NCI-H1417 treated with DMSO at 0.1 percent for 48 hours (cell line): ENCODE results near the gene ELFN1.

ENCODE experiments used
- DNase-seq: peaks from one replicate; lab custom pipeline; 2025; lab: John Stamatoyannopoulos, UW

The ELFN1 gene

DNA sequence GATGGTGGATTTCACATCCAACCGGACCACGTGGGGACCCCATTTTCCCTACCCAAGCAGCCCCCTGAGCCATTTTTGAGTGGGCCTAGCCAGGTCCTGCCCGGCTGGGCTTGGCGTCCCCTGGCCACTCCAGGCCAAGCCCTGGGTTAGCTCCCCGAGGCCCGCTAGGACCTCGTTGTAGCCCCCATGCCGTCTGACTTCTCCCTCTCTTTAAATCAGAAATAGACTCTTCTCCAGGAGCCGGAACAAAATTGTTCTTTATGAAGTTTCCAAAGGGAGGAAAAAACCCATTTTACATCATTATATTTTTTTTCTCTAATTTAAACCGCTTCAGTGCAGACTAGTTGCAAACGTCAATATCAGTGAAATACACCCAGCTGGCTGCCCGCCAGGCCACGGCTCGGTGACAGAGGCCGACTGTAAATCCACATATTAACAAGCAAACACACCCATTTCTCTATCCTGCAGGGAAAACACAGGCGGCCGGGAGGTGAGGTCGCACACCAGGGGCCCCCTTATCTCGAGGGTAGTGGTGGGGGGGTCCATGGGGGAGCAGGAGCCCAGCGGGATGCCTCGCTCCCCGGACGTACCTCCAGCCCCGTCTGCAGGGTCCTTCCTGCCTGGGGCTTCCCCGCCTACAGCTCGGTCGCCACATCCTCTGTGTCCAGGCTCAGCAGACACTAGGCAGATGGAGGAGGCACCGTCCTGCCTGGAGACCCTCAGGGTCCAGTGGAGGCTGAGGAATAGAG is 72.7 kb downstream of the ELFN1 start:
- DNase-seq, result no peak

DNA sequence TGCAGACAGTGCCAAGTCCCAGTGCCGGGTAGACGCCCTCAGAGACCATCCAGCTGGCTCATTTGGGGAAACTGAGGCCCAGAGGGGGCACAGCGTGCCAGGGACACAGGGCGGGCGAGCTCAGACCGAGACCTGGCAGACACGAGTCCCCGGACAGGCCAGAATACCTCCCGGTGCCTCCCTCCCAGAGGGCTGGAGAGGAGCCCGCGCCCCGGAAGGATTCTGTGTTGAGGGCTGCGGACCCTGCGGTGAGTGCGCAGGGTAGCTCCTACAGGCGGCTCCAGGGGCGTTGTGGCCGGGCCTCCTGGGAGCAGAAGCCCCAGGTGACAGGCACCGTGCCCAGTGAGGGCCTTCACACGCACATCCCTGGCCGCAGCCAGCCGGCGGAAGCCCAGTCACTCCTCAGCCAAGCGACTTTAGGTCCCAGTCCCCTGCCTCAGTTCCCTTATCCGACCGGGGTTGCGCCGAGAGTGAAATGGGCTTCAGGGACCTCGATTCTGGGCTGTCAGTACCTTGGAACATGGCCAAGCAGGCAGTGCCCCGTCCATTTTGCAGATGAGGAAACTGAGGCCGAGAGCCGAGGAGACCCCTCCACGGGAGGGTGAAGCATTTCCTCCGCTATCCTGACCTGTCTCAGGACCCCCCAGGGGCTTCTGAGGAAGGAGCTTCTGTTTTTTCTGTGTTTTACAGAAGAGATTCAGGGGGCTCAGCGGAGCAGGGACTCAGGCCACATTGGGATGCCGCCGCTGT is 73.6 kb downstream of the ELFN1 start:
- DNase-seq, result no peak

- no peak for DNase-seq
These were observed 74.4 kb downstream of the ELFN1 start for GRCh38 chr7:1744296-1745017.

- no peak for DNase-seq
These were observed 75.0 kb downstream of the ELFN1 start for GRCh38 chr7:1745018-1745532.

GRCh38 chr7:1745576-1746490 is 75.8 kb downstream of the ELFN1 start:
- no peak for DNase-seq

- no peak for DNase-seq
These were observed 76.5 kb downstream of the ELFN1 start for GRCh38 chr7:1746491-1746975.

- no peak for DNase-seq
These were observed 77.1 kb downstream of the ELFN1 start for GRCh38 chr7:1747004-1747801.

DNA sequence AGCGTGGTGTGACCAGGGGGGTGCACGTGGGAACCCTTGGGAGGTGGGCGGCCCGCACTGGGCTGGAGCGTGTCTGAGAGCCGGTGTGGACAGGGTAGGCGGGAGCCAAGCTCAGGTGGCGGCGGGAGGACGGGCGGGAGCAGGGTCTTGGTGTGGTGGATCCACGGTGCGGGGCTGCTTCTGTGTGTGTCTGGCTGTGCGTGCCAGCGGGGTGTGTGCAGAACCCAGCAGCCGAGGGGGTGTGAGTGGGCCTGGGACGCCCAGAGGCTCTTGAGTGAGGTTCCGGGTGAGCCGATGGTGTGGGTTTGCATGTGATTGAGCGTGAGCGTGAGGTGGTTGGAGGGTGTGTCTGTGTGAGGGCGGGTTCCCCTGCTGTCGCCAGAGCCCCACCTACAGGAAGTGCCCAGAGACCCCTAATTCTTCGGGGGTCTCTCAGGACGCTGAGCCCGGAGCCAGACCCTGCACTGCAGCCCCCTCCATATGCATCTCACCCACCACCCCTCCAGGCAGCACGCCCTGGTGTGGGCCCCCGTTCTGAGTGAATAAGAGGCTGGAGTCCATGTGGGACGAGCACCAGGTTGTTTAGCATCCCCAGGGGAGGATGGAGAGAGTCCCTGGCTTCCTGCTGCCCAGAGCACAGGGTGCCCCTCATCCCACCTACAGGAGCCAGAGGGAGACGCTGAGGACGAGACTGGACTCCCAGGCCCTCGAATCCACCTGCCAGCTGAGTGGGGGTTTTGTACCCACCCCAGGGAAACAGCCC is 78.2 kb downstream of the ELFN1 start:
- DNase-seq, result no peak

- no peak for DNase-seq
These were observed 78.7 kb downstream of the ELFN1 start for GRCh38 chr7:1748839-1749173.

DNA sequence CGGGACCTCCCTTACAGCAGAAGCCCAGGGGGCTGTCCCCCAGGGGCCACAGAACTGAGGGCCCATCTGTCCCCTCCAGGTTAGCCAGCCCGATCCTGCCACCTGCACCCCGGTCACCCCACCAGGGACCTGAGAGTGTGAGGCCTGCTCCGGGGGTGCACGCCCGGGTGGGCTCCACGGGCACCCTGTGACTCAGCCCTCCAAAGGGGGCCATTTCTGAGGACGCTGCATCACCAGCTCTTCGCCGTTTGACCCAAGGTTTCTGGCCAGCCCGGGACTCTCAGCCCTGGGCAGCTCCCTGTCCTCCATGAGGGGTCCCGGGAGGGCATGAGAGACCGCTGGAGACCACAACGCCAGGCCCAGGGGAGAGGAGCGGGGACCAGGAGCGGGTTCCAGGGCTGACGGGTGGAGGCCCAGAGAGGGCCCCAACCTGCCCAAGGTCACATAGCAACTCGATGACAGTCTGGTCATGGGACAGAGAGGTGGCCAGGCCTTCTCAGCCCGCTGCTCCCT is 79.3 kb downstream of the ELFN1 start:
- no peak for DNase-seq

DNA sequence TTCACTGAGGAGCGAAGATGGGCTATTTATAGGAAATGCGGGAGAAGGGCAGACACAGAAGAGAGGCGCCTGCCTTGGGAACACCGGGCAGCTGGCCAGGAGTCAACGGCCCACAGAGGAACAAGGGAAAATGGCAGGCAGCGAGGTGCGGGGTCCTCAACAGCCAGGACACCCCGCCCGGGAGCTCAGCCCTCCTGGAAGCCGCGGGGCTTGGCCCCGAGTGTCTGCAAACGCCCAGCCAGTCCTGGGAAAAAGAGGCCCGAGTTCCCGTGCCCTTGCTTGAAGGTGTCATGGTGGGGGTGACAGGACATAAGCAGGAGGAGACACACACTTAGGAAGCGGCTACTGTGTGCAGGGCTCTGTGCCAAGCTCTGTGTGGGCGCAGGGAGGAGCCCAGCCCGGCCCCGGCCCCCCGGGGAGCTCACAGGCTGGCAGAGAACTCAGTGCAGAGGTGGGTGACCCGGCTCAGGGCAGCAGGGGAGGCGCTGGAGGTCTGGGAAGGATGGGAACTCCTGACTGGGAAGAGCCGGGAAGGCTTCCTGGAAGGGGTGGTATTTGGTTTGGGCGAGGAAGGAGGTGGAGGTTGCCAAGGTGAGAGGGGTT is 79.9 kb downstream of the ELFN1 start:
- no peak for DNase-seq

GRCh38 chr7:1750541-1751021 is 80.5 kb downstream of the ELFN1 start:
- DNase-seq, result no peak

GRCh38 chr7:1752111-1752510 is 82.0 kb downstream of the ELFN1 start:
- no peak for DNase-seq

- no peak for DNase-seq
These were observed 82.9 kb downstream of the ELFN1 start for GRCh38 chr7:1752771-1753563.

DNA sequence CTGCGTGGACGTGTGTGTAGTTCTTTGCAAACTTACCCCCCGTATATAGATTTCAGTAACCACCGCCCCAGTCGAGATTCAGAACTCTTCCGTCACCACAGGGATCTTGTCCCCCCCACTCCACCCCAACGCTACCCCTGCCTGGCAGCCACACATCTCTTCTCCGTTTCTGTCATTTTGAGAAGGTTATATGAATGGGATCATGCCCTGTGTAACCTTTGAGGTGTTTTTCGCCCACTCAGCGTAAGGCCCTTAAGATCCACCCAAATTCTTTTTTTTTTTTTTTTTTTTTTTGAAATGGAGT is 83.4 kb downstream of the ELFN1 start:
- DNase-seq, result no peak

DNA sequence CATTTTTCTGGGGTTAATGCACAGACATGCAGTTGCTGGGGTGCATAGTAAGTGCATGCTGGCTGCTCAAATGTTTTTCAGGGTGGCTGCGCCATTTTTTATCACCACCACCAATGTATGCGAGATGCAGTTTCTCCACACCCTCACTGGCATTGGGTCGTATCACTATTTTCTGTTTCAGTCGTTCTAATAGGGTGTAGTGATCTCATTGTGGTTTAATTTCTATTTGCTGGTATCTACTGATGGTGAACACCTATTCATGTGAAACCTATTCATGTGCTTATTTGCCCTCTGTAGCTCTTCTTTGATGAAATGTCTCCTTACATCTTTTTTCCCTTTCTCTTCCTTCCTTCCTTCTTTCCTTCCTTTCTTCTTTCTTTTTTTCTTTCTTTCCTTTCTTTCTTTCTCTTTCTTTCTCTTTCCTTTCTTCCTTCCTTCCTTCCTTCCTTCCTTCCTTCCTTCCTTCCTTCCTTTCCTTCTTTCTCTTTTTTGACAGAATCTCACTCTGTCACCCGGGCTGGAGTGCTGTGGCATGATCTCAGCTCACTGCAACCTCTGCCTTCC is 84.3 kb downstream of the ELFN1 start:
- no peak for DNase-seq

DNA sequence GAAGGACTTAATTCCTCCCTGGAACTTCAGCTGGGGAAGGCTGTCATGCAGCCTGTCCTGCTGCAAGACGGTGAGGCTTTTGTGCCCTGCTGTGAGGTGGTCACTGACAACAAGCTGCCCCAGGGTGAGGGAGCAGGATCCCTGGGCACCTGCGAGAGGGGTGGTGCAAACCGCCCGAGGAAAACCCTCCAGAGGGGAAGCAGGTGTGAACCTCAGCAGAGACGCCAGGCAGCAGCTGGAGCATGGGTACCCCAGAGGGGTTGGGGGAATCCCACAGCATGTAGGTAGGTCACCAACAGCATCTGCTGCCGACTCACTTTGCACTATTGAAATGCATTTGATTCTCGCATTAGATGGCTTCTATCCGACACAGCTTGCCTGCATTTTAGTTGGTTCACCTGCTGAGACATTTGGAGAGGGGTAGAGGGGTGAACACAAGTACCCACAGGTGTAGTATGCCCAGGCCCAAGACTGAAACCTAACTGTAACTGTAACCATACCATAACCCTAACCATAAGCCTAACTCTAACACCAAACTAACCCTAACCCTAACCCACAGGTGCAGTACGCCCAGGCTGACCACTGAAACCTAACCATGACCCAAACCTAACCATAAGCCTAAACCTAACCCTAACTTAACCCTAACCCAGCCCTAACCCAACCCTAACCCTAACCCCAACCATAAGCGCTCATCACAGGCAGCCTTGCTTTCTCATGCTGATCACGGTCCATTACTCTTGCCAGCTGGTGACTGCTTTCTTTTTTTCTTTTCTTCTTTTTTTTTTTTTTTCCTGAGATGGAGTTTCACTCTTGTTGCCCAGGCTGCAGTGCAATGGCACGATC is 85.9 kb downstream of the ELFN1 start:
- no peak for DNase-seq
